C4-2B (cell line): ENCODE measurements around the gene INSR.

Experiments
- H3K27ac ChIP-seq: fragments of 450-650 bp; 2 replicates; pipeline ENCODE4 v1.5.1; 2017
- ZFX ChIP-seq: fragments of 450-650 bp; IDR thresholded peaks from 2 replicates; pipeline ENCODE4 v1.6.1; 2017
- TF ChIP-seq, protein P1 (sequence below): fragments of 450-650 bp; conservative IDR thresholded peaks from 2 replicates; pipeline ENCODE4 v1.5.1; 2017; ENCODE audit warnings: mild to moderate bottlenecking

The INSR gene

GRCh38 chr19:7076151-7076550 is 218.1 kb downstream of the INSR start:
- TF ChIP-seq, protein P1, sequence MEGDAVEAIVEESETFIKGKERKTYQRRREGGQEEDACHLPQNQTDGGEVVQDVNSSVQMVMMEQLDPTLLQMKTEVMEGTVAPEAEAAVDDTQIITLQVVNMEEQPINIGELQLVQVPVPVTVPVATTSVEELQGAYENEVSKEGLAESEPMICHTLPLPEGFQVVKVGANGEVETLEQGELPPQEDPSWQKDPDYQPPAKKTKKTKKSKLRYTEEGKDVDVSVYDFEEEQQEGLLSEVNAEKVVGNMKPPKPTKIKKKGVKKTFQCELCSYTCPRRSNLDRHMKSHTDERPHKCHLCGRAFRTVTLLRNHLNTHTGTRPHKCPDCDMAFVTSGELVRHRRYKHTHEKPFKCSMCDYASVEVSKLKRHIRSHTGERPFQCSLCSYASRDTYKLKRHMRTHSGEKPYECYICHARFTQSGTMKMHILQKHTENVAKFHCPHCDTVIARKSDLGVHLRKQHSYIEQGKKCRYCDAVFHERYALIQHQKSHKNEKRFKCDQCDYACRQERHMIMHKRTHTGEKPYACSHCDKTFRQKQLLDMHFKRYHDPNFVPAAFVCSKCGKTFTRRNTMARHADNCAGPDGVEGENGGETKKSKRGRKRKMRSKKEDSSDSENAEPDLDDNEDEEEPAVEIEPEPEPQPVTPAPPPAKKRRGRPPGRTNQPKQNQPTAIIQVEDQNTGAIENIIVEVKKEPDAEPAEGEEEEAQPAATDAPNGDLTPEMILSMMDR: no peak
- no peak for TF ChIP-seq ZFX
- H3K27ac ChIP-seq: no peak overlapping the region

DNA sequence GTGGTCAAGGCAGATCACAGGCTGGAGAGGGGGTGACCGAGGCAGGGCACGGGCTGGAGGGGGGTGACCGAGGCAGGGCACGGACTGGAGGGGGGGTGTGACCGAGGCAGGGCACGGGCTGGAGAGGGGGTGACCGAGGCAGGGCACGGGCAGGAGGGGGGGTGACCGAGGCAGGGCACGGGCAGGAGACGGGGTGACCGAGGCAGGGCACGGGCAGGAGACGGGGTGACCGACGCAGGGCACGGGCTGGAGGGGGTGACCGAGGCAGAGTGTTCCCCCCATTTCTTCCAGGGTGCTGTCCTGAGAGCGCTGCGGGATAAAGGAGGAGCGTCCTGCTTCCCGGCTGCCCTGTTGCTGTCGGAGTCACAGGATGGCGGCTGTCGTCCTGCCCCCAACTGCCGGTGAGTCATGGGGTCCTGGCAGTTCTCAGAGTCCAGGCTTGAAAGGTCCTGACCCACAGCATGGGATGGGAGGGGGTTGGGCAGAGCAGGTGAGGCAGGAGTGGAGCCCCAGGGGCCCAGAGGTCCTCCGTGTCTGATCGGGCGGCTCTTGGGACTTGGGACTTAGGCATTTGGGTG is 219.4 kb downstream of the INSR start:
- H3K27ac ChIP-seq: no peak overlapping the region
- no peak for TF ChIP-seq ZFX
- TF ChIP-seq, protein P1: no peak

- H3K27ac ChIP-seq: no peak overlapping the region
- TF ChIP-seq, protein P1: no peak
- no peak for TF ChIP-seq ZFX
Measured at GRCh38 chr19:7072541-7072940, 221.7 kb downstream of the INSR start.

GRCh38 chr19:7069904-7070226 is 224.3 kb downstream of the INSR start:
- TF ChIP-seq, protein P1: no peak
- peak; percentile 65 for TF ChIP-seq ZFX
- H3K27ac ChIP-seq: peak overlapping the region; percentile 86

GRCh38 chr19:7069042-7069903 is 224.9 kb downstream of the INSR start, which contains the start of gene ZNF557:
ZNF557 (plus strand) TSS chr19:7069703; CDS start chr19:7075075, 5,372 bp downstream.
- peak within 1 kb of the TSS; percentile 86 for H3K27ac ChIP-seq
- TF ChIP-seq, protein P1: no peak
- TF ChIP-seq ZFX: no peak; the same call in 1 of the 2 replicates

GRCh38 chr19:7068599-7068998 is 225.6 kb downstream of the INSR start:
- TF ChIP-seq ZFX: no peak
- TF ChIP-seq, protein P1: no peak
- peak overlapping the region; percentile 86 for H3K27ac ChIP-seq

DNA sequence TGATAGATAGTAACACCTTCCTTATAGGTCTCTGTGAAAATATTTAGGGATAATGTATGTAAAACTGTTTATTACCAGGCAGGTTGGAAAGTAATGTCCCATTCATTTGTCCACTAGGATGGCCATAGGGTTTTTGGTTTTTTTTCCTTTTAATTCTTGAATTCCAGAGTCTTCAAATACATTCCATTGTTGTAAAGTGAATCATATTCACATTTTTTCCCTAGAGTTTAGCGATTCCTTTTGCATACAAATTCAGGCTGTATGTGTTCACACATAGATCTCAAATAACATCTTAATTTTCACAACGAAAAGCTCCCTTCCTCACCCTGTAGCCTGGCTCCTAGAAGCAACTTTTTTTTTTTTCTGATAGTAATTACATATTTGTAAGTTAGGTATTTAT is 226.5 kb downstream of the INSR start:
- no peak for TF ChIP-seq ZFX
- TF ChIP-seq, protein P1: no peak
- H3K27ac ChIP-seq: no peak overlapping the region
